Measurements from ENCODE around the gene LUC7L3.

DNA sequence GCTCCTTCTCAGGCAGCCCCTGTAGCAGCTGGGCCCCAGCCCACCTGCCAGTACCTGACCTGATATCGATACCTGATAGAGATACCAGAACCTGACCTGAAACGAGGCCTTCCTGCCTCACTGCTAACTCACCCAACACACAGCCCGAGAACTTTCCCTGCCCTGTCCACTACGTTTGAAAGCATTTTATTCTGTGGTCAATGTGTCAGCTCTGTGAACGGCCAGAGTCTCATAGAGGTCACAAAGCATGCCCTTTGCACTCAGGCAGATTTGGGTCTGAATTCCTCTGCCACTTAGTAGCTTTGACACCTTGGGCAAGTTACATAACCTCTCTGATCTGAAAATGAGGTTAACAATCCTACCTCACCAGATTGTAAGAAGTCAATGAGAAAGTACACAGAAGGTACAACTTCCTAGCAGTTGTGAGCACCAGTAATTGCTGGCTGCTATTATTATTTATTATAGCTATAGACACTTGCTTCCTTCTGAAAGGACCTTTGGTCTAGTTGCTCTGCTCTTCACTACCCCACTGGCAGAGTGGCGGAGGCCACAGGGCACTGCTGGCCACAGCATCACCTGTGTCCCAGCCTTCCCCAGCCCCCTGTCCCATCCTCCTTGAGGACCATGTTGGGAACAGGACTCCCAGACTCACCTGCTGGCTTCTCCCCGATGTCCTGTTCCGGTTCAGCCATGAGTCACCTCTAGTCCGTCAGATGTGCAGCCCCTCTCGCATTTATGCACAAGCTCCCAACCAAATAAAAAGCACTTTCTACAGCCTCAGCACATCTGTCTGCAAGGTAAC lies 47.0 kb downstream of the LUC7L3 start:
- TF ChIP-seq, protein P1, sequence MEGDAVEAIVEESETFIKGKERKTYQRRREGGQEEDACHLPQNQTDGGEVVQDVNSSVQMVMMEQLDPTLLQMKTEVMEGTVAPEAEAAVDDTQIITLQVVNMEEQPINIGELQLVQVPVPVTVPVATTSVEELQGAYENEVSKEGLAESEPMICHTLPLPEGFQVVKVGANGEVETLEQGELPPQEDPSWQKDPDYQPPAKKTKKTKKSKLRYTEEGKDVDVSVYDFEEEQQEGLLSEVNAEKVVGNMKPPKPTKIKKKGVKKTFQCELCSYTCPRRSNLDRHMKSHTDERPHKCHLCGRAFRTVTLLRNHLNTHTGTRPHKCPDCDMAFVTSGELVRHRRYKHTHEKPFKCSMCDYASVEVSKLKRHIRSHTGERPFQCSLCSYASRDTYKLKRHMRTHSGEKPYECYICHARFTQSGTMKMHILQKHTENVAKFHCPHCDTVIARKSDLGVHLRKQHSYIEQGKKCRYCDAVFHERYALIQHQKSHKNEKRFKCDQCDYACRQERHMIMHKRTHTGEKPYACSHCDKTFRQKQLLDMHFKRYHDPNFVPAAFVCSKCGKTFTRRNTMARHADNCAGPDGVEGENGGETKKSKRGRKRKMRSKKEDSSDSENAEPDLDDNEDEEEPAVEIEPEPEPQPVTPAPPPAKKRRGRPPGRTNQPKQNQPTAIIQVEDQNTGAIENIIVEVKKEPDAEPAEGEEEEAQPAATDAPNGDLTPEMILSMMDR (IDR thresholded peaks at IDR 0.05; ENCODE audit: borderline replicate concordance, extremely low read depth, low read length, poor library complexity, severe bottlenecking): no peak
- no peak for TF ChIP-seq EZH2 (IDR thresholded peaks at IDR 0.05; ENCODE audit: borderline replicate concordance, low read depth, low read length, severe bottlenecking)
